Activated CD4-positive, alpha-beta T cell treated with anti-CD3 and anti-CD28 coated beads, Interleukin-2, Interleukin-6, amounts not matched to agents 100 ng/mL and 50 ng/mL, durations not matched to agents 16 hours and 8 hours (primary cell): ENCODE data around the gene MYZAP.

ENCODE experiments used
- DNase-seq: peaks from one replicate; pipeline ENCODE4 v3.0.0-alpha.2; 2020

The MYZAP gene

DNA sequence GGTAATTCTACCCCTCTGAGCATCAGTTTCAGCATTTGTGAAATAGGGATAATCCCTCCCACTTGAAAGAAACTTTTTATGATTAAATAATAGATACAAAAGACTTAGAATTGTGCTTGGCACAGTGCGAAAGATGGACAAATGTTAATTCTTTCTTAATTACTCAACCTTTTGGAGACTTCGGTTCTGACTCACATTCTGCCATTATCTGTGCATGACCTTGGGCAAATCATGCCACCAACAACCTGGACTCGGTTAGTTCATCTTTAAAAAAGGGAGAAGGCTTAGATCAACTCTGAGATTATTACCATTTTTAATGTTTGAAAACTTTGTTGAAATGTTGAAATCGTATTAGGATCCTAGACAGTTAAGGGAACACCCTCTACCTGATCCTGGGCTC, 74.2 kb downstream of the MYZAP start:
- DNase-seq, result no peak

DNA sequence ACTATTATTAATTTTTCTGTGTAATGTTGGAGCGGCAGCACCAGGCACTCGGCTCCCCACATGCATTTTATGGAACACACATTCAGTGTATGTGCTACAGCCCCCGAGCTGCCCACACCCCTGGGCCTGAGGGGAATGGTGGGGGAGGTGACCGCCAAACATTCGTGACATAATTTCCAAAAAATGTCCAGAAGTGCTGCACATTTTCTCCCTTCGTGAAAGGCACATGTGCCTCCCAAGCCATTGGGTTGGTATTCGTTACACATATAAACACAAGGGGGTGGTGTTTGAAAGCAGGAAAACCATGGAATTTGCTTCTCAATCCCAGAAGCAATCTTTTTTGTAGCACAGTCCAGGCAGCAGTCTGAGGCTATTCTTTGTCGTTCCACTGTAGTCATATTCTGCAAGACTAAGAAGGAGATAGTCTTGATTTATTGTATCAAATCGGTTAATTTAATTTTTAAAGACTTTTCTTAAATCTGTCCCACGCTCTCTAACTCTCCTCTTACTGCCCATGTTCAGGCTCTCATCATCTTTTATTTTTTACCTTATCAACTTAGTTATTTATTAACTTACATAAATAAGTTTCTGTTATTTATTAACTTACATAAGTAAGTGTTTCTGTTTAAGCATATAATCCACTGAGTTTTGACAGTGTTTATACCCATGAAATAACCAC, 75.6 kb downstream of the MYZAP start:
- DNase-seq, result no peak

- DNase-seq, result no peak
Measured at GRCh38 chr15:57668016-57668415, 76.3 kb downstream of the MYZAP start.

- no peak for DNase-seq
Measured at GRCh38 chr15:57671636-57672035, 79.9 kb downstream of the MYZAP start.

DNA sequence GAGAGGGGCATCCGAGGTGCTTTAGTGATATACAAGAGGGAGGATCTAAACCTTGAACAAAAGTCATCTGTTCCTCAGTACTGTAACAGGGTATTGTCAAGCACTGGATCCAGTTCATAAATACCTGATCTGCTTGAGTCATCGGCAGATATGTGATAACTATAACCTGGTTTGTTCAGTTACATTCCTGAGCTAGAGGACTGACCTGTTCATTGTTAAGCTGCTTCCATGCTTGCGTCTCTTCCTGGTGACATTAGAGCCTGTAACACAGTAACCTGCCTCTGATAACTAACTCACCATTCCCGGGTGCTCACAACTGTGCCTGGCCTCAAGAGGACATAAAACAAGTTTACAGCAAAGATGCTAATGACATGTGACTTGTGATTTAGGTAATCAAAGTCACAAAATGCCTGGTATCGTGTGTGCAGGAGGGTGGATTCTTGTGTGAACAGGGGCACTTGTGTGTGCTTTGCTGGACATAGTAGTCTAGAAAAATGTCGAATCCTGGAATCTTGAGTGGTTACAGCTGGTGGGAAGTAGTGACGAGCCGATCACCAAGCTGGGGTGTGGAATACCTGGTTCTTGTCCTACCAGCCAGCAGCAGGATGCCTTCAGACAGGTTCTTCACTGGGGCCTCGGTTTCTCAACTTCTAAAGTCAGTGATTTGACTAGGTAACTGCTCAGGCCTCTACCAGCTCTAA, 83.9 kb downstream of the MYZAP start:
- no peak for DNase-seq

DNA sequence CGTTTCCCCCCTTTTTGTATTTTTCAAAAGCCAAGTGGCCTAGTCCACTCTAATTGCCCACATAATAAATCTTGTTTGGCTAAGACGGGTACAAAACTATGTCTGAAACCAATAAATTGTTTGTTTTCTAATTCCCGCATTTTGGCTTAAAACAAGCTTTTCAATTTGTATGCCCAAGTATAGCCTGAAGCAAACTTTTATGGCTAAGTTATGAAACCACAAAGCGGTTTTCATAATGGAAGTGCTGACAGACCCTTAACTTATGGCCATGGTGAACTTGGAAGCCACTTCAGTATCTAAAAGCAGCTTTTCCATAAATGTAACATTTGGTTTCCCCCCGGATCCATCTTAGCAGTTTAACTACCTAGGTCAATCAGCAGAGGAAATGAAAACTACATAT, 84.9 kb downstream of the MYZAP start:
- no peak for DNase-seq

DNA sequence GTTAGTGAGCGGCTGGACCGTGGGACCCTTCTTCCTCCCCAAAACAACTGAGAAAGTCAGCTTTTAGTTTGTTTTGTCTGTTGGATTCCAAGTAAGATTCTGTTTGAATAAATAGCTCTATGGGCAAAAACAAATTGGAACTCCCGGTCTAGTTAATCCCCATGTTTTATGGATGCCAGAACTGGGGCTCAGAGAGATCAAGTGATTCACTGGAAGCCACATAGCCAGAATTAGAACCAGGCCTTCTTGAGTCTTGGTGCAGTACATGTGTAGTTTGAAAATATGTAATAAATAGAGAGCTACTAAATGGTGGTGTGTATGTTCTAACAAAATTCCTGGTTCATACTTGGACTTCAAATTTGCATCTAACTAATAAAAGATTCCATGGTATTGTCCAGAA, 85.5 kb downstream of the MYZAP start:
- DNase-seq, result no peak

DNA sequence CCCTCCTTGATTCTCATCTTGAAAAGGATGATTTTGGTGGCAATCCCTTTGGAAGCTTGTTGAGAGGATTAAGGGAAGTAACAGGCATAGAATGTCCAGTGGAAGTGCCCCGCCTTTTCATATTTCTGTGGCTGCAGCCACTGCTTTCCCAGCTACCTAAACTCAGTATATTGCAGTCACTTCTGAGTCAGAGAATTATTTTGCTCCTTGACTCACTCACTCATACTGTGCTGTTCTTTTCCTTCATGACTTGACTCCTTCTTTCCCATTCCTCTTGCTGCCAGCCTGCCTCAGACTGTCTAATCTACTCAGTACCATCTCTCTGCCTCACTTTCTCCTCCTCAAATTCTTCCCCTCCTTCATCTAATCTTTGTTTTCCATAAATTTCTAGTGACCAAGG, 88.3 kb downstream of the MYZAP start:
- DNase-seq, result no peak

DNA sequence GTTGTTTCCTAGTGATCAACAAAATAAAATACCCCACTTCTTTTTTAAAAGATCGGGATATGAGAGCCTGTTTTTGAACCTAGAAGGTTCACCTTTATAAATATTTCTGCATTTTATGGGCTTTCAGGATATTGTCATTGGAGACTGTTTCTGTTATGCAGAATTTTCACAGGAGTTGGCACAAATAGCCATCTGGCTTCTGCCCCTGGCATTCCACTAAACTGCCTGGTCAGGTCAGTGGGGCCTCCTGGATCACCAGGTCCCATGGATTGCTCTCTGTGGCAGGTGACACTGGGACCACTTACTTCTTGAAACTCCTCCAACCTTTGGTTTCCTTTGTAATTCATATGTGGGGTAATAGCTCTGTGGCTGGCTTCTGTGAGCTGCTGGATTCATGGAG, 89.3 kb downstream of the MYZAP start:
- DNase-seq, result no peak

DNA sequence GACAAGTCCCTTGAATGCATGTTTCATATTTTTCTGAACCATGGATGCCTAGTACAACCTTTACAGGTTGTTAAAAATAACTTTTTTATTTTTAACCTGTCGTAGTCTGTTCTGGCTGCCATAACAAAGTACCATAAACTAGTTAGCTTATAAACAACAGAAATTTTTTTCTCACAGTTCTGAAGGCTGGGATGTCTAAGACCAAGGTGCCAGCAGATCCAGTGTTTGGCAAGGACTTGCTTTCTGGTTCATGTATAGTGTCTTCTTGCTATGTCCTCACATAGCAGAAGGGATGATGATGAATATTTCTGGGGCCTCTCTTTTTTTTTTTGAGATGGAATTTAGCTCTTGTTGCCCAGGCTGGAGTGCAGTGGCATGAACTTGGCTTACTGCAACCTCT, 91.8 kb downstream of the MYZAP start:
- no peak for DNase-seq

GRCh38 chr15:57684491-57685151, 92.9 kb downstream of the MYZAP start:
- DNase-seq, result no peak

GRCh38 chr15:57685306-57686095, 93.8 kb downstream of the MYZAP start:
- DNase-seq, result no peak

- no peak for DNase-seq
Measured at GRCh38 chr15:57686657-57687056, 95.0 kb downstream of the MYZAP start.

GRCh38 chr15:57690341-57690966, 98.8 kb downstream of the MYZAP start:
- no peak for DNase-seq

DNA sequence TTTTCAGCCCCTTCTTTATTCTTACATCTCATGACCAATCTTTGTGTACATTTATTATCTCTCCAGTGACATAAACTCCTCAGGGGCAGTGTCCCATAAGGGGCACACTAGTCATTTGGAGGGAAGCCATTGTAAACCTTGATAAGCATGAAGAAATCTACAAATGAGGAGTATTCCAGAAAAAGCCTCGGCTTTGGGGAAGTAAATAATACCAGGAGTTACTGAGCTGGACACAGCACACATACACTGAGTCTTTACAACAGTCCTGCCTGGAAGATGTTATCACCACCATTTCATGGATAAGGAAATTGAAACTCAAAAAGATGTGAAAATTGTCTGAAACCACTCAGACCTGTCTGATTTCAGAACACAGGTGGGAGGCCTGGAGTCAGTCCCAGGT, 99.4 kb downstream of the MYZAP start:
- no peak for DNase-seq

DNA sequence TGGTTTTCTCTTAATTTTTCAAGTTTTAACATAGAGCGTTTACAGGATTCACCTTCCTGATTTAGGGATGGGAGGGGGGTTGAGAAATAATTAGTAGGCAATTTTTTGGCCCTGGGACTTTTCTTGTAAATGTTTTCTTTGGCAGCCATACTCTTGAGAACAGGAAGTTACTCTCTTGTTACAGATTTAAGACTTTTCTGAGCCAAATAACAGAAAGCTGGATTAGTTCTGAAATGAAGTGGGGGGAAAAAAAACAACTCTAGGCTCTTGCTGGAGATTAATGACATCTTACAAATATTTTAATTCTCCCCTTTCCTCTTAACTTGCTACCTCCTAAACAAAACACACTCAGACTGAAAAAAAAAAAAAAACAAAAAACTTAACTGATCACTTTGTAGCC, 101.0 kb downstream of the MYZAP start:
- no peak for DNase-seq

DNA sequence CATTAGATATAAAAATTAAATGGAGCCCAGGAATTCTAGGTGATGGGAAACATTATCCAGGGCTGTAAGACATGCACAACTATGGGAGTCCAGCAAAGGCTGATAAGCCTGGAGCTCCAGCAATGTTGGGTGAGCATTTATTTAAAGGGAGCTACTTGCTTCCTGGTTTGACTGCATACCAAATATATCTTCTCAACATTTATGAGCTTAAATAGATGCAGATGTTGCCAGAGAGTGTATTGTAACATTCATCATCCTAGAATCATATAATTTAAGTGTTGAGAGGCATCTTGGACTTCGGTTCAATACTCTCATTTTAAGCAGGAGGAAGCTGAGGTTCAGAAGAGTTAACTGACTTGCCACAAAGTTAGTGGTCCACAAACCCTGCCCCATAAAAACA, 102.6 kb downstream of the MYZAP start:
- no peak for DNase-seq

- DNase-seq, result no peak
Measured at GRCh38 chr15:57696146-57696545, 104.4 kb downstream of the MYZAP start.

DNA sequence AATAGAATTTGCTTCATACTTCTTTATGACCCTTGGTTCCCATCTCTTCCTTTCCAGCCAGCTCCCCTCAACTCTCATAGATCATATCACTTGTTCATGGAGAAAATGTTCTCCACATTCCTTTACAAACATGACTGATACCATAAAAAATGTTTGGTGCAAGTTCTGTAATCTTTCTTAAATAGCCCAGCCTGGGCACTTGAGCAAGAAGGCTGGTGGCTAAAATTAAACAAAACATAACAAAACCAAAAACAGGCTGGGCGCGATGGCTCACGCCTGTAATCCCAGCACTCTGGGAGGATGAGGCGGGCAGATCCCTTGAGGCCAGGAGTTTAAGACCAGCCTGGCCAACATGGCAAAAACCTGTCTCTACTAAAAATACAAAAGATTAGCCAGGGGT, 105.9 kb downstream of the MYZAP start:
- DNase-seq, result no peak

DNA sequence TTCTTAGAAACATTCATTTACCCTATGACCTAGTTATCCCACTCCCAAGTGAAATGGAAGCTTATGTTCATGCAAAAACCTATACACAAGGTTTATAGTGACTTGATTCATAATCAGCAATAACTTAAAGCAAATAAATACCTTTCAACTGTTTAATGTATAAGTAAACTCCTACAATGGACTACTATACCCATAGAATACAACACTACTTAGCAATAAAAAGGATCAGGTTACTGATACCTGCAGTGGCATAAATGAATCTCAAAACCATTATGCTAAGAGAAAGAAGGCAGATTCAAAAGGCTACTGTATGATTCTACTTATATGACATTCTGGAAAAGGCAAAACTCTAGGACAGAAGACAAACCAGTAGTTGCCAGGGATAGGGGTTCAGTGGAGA, 106.5 kb downstream of the MYZAP start:
- no peak for DNase-seq

DNA sequence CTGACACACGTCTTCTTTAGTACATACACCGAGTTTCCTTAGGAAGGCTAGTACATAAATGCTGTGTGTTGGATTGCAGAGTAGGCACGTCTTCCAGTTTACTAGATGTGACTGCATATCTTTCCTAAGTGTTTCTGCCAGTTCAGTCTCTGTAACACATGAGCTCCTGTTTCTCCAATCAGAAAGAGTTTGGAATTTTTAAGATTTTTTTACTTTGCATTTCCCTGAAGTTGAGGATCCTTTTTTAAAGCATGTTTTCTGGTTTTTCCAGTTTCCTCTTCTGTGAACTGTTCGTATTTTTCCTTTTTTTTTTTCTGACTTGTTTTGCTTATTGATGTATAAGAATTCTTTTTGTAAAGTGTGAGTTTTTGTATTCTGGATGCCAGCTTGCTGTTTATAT, 107.3 kb downstream of the MYZAP start:
- no peak for DNase-seq

- DNase-seq, result no peak
Measured at GRCh38 chr15:57703387-57703786, 111.7 kb downstream of the MYZAP start.

- DNase-seq, result no peak
Measured at GRCh38 chr15:57704441-57704840, 112.7 kb downstream of the MYZAP start.
